Lung (tissue), 12 donors: Measurements from ENCODE around the gene MAPK6. TPM values are rescaled to one million over a fixed set of nuclear protein-coding genes. Genes with fewer than 3 reads are reported as not detected.
A peak's percentile ranks its signal among the peaks of the same experiment; 100 is the strongest.

Source experiments
- ATAC-seq: fragments of 200-7000 bp; cut with Tn5 transposase; one replicate; pipeline ENCODE4 v1.9.1; 2020; ENCODE audit warnings: moderate number of reproducible peaks; ENCODE audit not compliant: insufficient read depth, low FRiP score
- DNase-seq, 3 donors: peaks; one replicate each; pipeline ENCODE4 v3.0.0-alpha.2; 2013 to 2017
- H3K27ac ChIP-seq, 2 donors: one replicate each; pipeline ENCODE4 v1.5.1; 2013; ENCODE audit warnings: mild to moderate bottlenecking in 2 of 2, moderate library complexity in 2 of 2, control low read depth in 1 of 2, inconsistent platforms in 1 of 2, low read depth in 1 of 2, low read length in 1 of 2
- H3K27me3 ChIP-seq, 3 donors: one replicate each; pipeline ENCODE4 v1.5.1; 2013; ENCODE audit warnings: low read length in 2 of 3; ENCODE audit not compliant: control insufficient read depth in 3 of 3, insufficient read depth in 3 of 3
- H3K36me3 ChIP-seq, 4 donors: one replicate each; pipeline ENCODE4 v1.5.1; 2013; ENCODE audit warnings: low read length in 4 of 4, mild to moderate bottlenecking in 1 of 4, moderate library complexity in 1 of 4; ENCODE audit not compliant: control insufficient read depth in 4 of 4, insufficient read depth in 4 of 4
- H3K4me1 ChIP-seq, 5 donors: one replicate each; pipeline ENCODE4 v1.5.1; 2013; ENCODE audit warnings: low read length in 5 of 5, mild to moderate bottlenecking in 2 of 5, moderate library complexity in 1 of 5; ENCODE audit not compliant: control insufficient read depth in 5 of 5, insufficient read depth in 5 of 5
- H3K4me3 ChIP-seq: one replicate; pipeline ENCODE4 v1.5.1; 2013; ENCODE audit warnings: mild to moderate bottlenecking, control low read depth, moderate library complexity
- H3K9ac ChIP-seq, 2 donors: one replicate each; pipeline ENCODE4 v1.5.1; 2013; ENCODE audit warnings: low read length in 2 of 2, control low read depth in 1 of 2; ENCODE audit not compliant: insufficient read depth in 1 of 2
- H3K9me3 ChIP-seq, 4 donors: one replicate each; pipeline ENCODE4 v1.5.1; 2013; ENCODE audit warnings: low read length in 3 of 4, mild to moderate bottlenecking in 1 of 4, moderate library complexity in 1 of 4; ENCODE audit not compliant: control insufficient read depth in 4 of 4, insufficient read depth in 3 of 4
- WGBS, 2 donors: extraction: QIAGEN DNeasy Blood & Tissue Kit; methylation state at CpG; one replicate each; pipeline ENCODE4 v1.1.7; 2013; 5-methylcytosine and 5-hydroxymethylcytosine counted together
- polyA plus RNA-seq, 2 donors: library from polyadenylated mRNA; stranded (reverse); fragments of 200-250 nt; gene quantifications; one replicate each; pipeline ENCODE4 v1.2.1, GENCODE V29; 2013
- total RNA-seq, 2 donors: library from RNA; depleted of rRNA in 1 of 2; stranded (reverse); fragments of >200 nt in 1 of 2; gene quantifications; one replicate each; pipeline ENCODE4 v1.2.1, GENCODE V29; 2014 to 2021
- TF ChIP-seq, protein P1 (sequence below): IDR thresholded peaks from 2 replicates; pipeline ENCODE4 v1.5.1; 2012; ENCODE audit warnings: mild to moderate bottlenecking; ENCODE audit errors: control extremely low read depth, extremely low read depth
- donor health status: control.
- donor health status: control.
- donor health status: Bipolar disorder and iron deficiency.
- donor health status: healthy.
- donor health status: DM: yes; HTN: yes; CAD: no.

MAPK6 gene
- total and polyA plus RNA-seq, 4 donors = 5.4 to 39.8 (median 24.6) TPM

DNA sequence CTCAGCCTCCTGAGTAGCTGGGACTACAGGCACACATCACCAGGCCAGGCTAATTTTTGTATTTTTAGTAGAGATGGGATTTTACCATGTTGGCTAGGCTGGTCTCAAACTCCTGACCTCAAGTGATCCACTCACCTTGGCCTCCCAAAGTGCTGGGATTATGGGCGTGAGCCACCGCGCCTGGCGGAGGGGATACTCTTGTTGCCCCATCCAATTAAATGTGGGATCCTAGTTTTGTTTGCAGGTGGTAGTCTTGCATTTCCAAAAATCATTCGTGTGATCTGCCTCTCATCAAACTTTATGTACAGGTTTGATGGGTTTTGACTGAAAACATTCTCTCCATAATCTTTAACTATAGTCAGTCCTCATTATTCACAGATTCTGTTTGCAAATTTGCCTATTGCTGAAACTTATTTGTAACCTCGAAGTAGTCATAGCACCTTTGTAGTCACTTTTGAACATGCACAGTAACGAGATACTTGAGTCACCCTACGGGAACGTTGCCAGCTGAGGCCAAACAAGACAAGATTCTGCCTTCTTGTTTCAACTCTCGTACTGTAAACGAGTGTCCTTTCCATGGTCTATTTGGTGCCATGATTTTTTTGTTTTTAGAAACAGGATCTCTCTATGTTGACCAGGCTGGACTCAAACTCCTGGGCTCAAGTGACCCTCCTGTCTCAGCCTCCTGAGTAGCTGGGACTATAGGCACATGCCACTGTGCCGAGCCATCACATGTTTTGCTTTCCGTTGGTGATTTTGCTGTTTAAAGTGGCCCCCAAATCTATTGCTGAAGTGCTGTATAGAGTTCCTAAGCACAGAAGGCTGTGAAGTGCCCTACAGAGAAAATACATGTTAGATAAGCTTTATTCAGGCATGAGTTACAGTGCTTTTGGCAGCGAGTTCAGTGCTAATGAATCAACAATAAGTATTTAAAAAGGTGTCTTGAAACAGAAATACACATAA lies 8.1 kb upstream of the MAPK6 start:
- 63 to 83% methylated on average over 14 of the region's 14 CpGs for WGBS, 2 donors
- ATAC-seq (no peak), DNase-seq (peak in 1 of 3 donors; percentile 45)
- H3K27ac ChIP-seq = peak overlapping the region in 1 of 2 donors; percentile 63
- no peaks in the 10 kb centered on the region for H3K36me3 ChIP-seq
- H3K4me3 ChIP-seq = no peak overlapping the region
- H3K9ac ChIP-seq = no peak overlapping the region
- H3K27me3 ChIP-seq = no peaks in the 10 kb centered on the region
- peaks cover 0 to 10% (median 5%) of the 10 kb centered on the region in 5 donors for H3K4me1 ChIP-seq
- TF ChIP-seq, protein P1, sequence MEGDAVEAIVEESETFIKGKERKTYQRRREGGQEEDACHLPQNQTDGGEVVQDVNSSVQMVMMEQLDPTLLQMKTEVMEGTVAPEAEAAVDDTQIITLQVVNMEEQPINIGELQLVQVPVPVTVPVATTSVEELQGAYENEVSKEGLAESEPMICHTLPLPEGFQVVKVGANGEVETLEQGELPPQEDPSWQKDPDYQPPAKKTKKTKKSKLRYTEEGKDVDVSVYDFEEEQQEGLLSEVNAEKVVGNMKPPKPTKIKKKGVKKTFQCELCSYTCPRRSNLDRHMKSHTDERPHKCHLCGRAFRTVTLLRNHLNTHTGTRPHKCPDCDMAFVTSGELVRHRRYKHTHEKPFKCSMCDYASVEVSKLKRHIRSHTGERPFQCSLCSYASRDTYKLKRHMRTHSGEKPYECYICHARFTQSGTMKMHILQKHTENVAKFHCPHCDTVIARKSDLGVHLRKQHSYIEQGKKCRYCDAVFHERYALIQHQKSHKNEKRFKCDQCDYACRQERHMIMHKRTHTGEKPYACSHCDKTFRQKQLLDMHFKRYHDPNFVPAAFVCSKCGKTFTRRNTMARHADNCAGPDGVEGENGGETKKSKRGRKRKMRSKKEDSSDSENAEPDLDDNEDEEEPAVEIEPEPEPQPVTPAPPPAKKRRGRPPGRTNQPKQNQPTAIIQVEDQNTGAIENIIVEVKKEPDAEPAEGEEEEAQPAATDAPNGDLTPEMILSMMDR = no peak
- no peaks in the 10 kb centered on the region for H3K9me3 ChIP-seq

GRCh38 chr15:52011711-52012144 lies 7.3 kb upstream of the MAPK6 start:
- DNase-seq (peak in 2 of 3 donors; percentile 40 to 73), ATAC-seq (no peak)
- Histone ChIP-seq H3K9ac (no peak overlapping the region), H3K4me3 (no peak overlapping the region), H3K27ac (peak overlapping the region in 1 of 2 donors; percentile 26), H3K36me3 (no peaks in the 10 kb centered on the region), H3K27me3 (no peaks in the 10 kb centered on the region), H3K9me3 (no peaks in the 10 kb centered on the region), H3K4me1 (peaks cover 0 to 10% (median 5%) of the 10 kb centered on the region in 5 donors)
- 41 to 66% methylated on average over 3 of the region's 3 CpGs for WGBS, 2 donors
- TF ChIP-seq, protein P1 = no peak

- DNase-seq = no peak
- Histone ChIP-seq H3K27me3 (no peaks in the 10 kb centered on the region), H3K4me3 (no peak overlapping the region), H3K36me3 (no peaks in the 10 kb centered on the region), H3K4me1 (peaks cover 0 to 9% (median 0%) of the 10 kb centered on the region in 5 donors), H3K9ac (no peak overlapping the region), H3K9me3 (no peaks in the 10 kb centered on the region), H3K27ac (no peak overlapping the region)
- no peak for ATAC-seq
- 45 to 55% methylated on average over 2 of the region's 2 CpGs for WGBS, 2 donors
- TF ChIP-seq, protein P1 = no peak
These were observed 6.8 kb upstream of the MAPK6 start for GRCh38 chr15:52012210-52012609.
